ENCODE measurements around the gene ENTR1.
"Not testable (repeated sequence)": the region's sequence is repeated elsewhere in the genome, so short reads cannot be mapped to it uniquely, and the experiment has no call there.

ENTR1 gene

GRCh38 chr9:136419092-136419420, 8.6 kb upstream of the ENTR1 start:
- DNase-seq (ENCODE audit: low read depth): no peak

GRCh38 chr9:136418182-136419091, 8.0 kb upstream of the ENTR1 start:
- no peak for DNase-seq (ENCODE audit: low read depth)

DNA sequence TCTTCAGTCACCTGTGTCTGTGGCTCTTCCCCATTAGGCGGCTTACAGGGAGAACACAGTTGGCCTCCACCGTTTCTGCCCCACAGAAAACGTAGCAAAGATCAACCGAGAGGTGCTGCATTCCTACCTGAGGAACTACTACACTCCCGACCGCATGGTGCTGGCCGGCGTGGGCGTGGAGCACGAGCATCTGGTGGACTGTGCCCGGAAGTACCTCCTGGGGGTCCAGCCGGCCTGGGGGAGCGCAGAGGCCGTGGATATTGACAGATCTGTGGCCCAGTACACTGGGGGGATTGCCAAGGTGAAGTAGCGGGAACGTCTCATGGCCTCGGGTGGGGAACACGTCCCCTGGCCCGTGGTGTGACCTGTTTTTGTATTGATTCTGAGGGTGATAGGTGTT, 6.5 kb upstream of the ENTR1 start:
- no peak for DNase-seq (ENCODE audit: low read depth)

- no peak for DNase-seq (ENCODE audit: low read depth)
These were observed 6.0 kb upstream of the ENTR1 start for GRCh38 chr9:136416427-136416826.

- no peak for DNase-seq (ENCODE audit: low read depth)
These were observed 2.5 kb upstream of the ENTR1 start for GRCh38 chr9:136412962-136413361.

DNA sequence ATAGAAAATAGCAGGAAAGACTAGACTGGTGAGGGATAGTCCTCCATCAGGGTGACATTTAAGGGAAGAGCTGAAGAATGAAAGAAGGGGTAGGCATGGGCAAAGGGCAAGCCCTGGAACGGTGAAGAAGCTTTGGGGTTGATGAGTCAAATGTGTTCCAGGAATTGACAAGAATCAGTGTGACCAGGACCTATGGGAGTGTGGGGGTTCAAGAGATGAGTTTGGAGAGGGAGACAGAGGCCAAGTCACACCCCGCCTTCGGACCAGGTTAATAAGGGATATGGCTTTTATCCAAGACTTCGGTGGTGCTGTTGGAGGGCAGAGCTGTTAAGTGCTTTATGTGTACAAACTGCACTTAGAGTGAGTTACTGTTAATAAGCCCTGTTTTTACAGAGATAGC, 964 bp upstream of the ENTR1 start:
- DNase-seq (ENCODE audit: low read depth): no peak

DNA sequence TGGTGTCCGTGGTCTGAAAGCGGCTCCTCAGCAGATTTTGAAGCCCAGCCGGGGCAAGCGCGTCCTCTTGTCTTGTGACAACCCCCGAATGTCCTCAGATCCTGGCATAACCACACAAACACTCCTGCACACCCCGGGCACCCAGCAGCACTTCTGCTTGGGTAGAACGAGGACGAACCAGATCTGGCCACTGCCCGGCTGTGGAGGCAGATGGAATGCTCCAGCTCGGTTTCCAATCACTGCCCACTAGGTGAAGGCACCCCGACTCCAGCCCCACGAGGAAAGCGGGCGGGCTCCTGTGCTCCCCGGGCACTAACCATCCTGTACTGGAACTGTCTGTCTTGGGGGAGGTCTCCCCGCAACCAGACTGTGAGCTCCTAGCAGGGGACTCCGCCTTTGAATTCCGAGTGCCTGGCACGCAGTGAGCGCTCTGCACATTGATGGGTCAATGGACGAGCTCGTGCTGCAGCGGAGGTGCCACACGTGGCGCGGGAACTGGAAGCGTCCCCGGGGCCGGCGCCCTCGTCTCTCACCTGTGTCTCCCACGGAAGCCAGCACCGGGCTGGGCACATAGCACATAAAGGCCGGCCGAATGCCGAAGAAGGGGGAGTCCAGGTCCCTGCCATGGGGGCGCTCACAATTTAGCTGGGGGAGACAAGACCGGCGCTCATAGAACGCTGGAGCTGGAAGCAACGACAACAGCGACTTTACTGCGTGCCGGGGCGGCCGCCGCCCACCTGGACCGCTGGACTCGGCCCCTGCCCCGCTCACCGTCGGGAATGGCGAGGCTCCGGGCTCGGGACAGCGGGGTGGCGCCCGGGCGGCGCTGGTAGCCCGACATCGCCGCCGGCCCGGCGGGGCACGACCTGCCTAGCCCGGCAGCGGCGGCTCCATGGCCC, 608 bp downstream of the ENTR1 start:
- no peak for DNase-seq (ENCODE audit: low read depth)

DNA sequence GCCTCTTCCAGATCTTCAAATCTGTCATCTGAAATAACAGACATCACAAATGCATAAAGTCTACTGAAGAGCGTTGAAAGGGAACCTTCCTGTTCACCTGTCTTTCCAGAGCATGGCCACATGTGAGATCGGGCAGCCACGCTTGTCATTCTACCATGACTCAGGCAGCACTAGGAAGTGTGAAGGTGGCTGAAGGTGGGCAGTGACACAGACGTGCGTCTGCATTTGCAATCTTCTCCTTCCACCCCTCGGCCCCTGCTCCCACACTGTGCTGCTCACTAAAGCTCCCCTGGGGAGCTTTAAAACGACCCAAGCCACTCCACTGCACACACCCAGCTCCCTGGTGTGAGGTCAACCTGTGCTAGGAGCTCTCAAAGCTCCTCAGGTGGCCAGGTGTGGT, 2.5 kb downstream of the ENTR1 start:
- no peak for DNase-seq (ENCODE audit: low read depth)

GRCh38 chr9:136407061-136407460, 3.4 kb downstream of the ENTR1 start:
- DNase-seq (ENCODE audit: low read depth): not testable (repeated sequence)

- DNase-seq (ENCODE audit: low read depth): not testable (repeated sequence)
These were observed 4.5 kb downstream of the ENTR1 start for GRCh38 chr9:136405904-136406303.

DNA sequence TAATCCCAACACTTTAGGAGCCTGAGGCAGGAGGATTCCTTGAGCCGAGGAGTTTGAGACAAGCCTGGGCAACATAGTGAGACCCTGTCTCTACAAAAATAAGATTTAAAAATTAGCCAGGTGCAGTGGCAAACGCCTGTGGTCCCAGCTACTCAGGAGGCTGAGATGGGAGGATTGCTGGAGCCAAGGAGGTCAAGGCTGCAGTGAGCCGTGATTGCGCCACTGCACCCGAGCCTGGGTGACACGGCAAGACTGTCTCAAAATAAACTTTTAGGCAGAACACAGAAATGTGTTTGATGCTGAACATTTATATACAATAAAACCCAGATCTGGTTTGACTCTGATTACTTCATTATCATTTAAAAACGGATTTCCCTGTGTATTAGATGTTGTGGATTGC, 4.9 kb downstream of the ENTR1 start:
- no peak for DNase-seq (ENCODE audit: low read depth)

DNA sequence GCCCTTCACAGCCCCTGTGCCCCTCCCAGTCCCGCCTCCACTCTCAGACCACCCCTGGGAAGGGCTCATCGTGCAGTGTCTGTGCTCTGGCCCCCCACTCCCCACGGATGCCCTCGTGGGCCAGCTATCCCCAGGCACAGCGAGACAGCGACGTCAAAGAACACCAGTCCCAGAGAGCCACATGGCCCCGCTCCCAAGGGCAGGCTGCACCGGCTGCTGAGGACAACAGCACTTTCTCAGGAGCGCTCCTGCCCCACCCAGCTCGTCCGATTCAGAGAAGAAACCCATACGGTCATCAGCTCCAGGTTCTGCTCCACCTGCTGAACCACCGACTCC, 5.6 kb downstream of the ENTR1 start:
- no peak for DNase-seq (ENCODE audit: low read depth)

DNA sequence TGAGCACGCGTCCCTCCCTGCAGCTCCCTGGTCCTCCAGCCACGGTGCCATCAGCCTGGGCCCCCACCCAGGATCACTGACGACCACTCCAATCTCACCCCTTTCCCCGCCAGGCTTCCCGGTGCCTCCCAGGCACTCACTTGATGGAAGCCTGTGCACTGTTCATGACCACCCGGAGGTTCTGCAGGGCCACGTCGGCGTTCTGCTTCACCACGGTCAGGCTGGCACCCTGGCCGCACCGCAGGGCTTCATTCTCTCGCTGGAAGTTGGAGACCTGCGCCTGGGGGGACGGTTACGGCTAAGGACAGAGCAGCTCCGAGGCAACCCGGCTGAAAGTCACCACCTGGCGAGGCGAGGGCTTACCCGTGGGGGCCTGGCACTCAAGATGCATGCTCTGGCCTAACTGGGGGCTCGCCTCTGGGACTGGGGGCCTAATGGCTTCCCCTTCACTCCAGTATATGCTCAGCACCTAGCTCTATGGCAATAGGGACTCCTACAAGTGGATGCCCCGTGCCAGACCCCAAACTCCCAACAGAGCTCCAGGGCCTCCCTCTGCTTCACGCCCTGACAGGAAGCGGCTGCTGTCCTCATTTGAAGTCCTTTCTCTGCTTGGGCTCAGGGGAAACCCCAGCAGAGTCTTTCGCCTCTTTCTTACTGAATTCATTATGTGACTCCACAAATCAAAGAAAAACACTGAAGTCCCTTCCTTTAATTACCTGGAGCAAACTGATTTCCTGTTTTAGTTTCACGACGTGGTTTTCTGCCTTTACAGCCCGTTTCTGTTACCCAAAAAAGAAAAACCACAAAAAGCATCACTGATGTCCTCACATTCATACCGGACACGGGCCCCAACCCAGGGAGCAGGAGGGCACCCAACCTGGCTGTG, 6.3 kb downstream of the ENTR1 start:
- no peak for DNase-seq (ENCODE audit: low read depth)

DNA sequence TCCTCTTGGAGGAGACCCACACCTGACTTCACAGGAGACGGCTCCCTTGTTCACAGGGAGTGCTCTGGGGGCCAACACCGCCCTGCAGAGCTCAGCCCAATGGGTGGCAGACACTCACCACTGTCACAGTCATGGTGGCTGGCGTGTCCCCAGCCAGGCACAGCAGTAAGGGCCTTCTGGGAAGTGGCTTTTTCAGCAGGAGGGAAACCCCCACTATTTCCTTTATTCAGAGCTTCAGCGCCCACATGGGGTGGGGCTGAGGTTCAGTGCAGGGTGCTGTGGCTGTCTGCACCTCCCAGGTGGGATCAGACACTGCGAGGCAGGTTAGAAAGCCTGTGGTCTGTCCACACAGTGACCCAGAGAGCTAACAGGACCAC, 6.9 kb downstream of the ENTR1 start:
- DNase-seq (ENCODE audit: low read depth): no peak

- DNase-seq (ENCODE audit: low read depth): no peak
These were observed 8.3 kb downstream of the ENTR1 start for GRCh38 chr9:136402067-136402466.

DNA sequence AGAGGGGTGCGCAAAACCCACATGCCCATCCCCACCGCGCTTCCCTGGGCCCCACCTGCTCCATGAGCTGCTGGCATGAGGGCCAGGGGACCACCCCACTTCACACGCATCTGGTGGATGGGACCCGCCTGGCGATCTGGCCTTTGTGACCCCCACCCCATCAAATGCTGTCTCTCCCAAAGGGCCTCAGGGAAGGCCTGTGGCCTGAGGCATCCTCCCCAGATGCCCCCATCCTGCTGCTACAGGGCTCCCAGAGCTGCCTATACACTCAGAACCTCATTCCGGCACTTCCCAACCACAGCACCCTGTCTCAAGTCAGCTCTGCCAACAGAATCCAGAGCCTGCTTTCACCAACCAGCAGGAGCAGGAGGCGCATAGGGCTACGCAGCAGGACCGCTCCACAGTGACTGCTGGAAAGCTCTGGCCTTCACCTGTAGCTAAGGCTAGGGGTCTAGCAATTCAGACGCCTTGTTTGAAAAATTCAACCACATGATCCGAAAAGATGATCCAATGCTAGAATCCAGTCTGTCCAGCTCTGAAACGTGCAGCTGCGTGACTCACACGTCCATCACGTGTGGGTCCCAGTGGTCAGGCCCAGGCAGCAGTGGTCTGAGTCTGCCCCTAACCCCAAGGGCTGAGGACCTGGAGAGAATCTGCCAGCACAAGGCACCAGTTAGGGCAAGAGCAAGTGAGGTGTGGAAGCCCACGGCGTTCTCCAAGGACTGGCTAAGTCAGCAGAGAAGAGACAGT, 9.1 kb downstream of the ENTR1 start:
- DNase-seq (ENCODE audit: low read depth): no peak

- no peak for DNase-seq (ENCODE audit: low read depth)
These were observed 10.2 kb downstream of the ENTR1 start, which contains the start of gene SNAPC4 for GRCh38 chr9:136400038-136400834. TSS of gene SNAPC4 (minus strand) at chr9:136400170. CDS start at chr9:136398428, 1,742 bp downstream.

GRCh38 chr9:136399176-136400037, 11.0 kb downstream of the ENTR1 start:
- DNase-seq (ENCODE audit: low read depth): no peak

DNA sequence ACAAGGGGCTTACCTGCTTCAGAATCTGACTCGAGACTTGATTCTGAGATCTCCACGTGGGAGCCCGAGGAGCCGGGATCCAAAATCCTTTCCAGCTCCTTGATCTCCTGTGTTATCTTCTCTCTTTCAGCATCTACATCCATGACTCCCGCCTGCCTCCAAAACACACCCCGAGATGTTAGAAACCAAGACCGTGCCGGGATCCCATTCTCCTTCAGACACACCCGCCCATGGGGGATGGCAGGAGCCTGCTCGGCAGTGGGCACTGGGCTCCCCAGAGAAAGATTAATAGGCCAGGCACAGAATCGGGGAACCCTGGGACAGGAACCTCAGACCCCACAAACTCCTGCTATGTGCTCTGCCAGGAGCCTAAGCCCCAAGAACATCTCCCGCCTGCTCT, 12.1 kb downstream of the ENTR1 start:
- DNase-seq (ENCODE audit: low read depth): no peak

DNA sequence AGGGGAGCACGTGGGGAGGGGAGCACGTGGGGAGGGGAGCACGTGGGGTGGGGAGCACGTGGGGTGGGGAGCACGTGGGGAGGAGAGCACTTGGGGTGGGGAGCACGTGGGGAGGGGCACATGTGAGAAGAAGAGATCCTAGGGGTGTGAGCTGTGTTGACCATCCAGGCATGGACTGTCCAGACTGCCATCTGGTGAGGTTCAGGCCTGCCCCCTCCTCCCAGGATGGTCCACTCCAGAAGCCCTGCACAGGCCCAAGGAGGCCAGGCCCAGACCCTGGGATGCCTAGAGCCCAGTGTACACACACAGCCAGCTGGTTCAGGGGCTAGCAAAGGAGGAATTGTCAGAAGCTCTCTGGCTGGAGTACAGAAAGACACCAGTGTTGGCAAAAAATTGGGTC, 12.8 kb downstream of the ENTR1 start:
- no peak for DNase-seq (ENCODE audit: low read depth)
